A673 (cell line): Measurements from ENCODE around the gene PCYT1A. TPM values are rescaled to one million over a fixed set of nuclear protein-coding genes. Genes with fewer than 3 reads are reported as not detected.

Source experiments
- BruUV-seq: library from RNA; stranded (reverse); fragments of 400-500 nt; replicated peaks from 2 replicates; lab custom pipeline; 2021; lab: Mats Ljungman, UMichigan
- CTCF ChIA-PET: fragments of 300-600 bp; sonication (Branson Sonifier 250); formaldehyde crosslinking; loops from one replicate; lab custom pipeline; 2022; ENCODE audit warnings: antibody characterized with exemption; lab: Charles Lee
- POLR2A ChIA-PET: fragments of 300-600 bp; sonication (Branson Sonifier 250); formaldehyde crosslinking; loops from one replicate; lab custom pipeline; 2022; ENCODE audit warnings: antibody characterized with exemption; ENCODE audit not compliant: low non-redundant PET; lab: Charles Lee
- DNase-seq: peaks from one replicate; pipeline ENCODE4 v3.0.0-alpha.2; 2015; ENCODE audit warnings: low spot score
- H3K27ac ChIP-seq: fragments of 200-600 bp; sonication (generic); 2 replicates; pipeline ENCODE4 v1.5.1; 2016; ENCODE audit warnings: mixed run types, low read depth, mild to moderate bottlenecking, mixed read lengths, antibody characterized with exemption, low read length; ENCODE audit not compliant: poor library complexity, severe bottlenecking
- H3K27me3 ChIP-seq: fragments of 200-600 bp; sonication (generic); replicated peaks from 2 replicates; pipeline ENCODE4 v1.6.1; 2017; ENCODE audit warnings: mixed run types, low read depth, mild to moderate bottlenecking, mixed read lengths, antibody characterized with exemption, low read length; ENCODE audit not compliant: insufficient read depth, poor library complexity
- H3K36me3 ChIP-seq: fragments of 200-600 bp; sonication (generic); 2 replicates; pipeline ENCODE4 v1.6.1; 2016; ENCODE audit warnings: mixed run types, mild to moderate bottlenecking, mixed read lengths, antibody characterized with exemption, low read length; ENCODE audit not compliant: insufficient read depth, poor library complexity, severe bottlenecking
- H3K4me1 ChIP-seq: fragments of 200-600 bp; sonication (generic); 2 replicates; pipeline ENCODE4 v1.6.1; 2017; ENCODE audit warnings: mixed run types, mild to moderate bottlenecking, mixed read lengths, antibody characterized with exemption, low read length; ENCODE audit not compliant: insufficient read depth, poor library complexity, severe bottlenecking
- H3K4me3 ChIP-seq: fragments of 200-600 bp; sonication (generic); 2 replicates; pipeline ENCODE4 v1.5.1; 2016; ENCODE audit warnings: low read depth, mixed run types, mild to moderate bottlenecking, mixed read lengths, low read length; ENCODE audit not compliant: poor library complexity, severe bottlenecking
- H3K9me3 ChIP-seq: fragments of 200-600 bp; sonication (generic); 2 replicates; pipeline ENCODE4 v1.6.1; 2016; ENCODE audit warnings: mixed run types, low read depth, mild to moderate bottlenecking, mixed read lengths, antibody characterized with exemption, low read length; ENCODE audit not compliant: poor library complexity, severe bottlenecking
- EZH2 ChIP-seq: fragments of 200-600 bp; sonication (generic); IDR thresholded peaks from 2 replicates; pipeline ENCODE4 v1.6.1; 2017; ENCODE audit warnings: borderline replicate concordance, low read depth, mild to moderate bottlenecking, mixed read lengths, antibody characterized with exemption, low read length; ENCODE audit not compliant: poor library complexity, severe bottlenecking
- intact Hi-C: fragments of 100-400 bp; cut with micrococcal nuclease; formaldehyde crosslinking; loops from one replicate; pipeline ENCODE4 v1.10.0; 2022; ENCODE audit not compliant: unreplicated experiment
- total RNA-seq: library from RNA; stranded (reverse); gene quantifications from 2 replicates; pipeline ENCODE4 v1.2.3, GENCODE V29; 2021
- TF ChIP-seq, protein P1 (sequence below): fragments of 300-800, 200-600 bp; sonication (generic); conservative IDR thresholded peaks from 2 replicates; pipeline ENCODE4 v1.5.1; 2017; ENCODE audit warnings: low read depth, mild to moderate bottlenecking, antibody characterized with exemption, low read length, moderate library complexity, mixed read lengths

The PCYT1A gene
- total RNA-seq, 1 experiment from 2014 or later = 62.3 TPM

- Histone ChIP-seq H3K27ac (no peak overlapping the region), H3K36me3 (no peaks in the 10 kb centered on the region), H3K27me3 (no peaks in the 10 kb centered on the region), H3K4me3 (no peak overlapping the region), H3K4me1 (peaks cover 6% of the 10 kb centered on the region), H3K9me3 (no peaks in the 10 kb centered on the region)
- ChIA-PET POLR2A (no interaction called here), CTCF (no interaction called here)
- TF ChIP-seq EZH2 = no peak
- TF ChIP-seq, protein P1, sequence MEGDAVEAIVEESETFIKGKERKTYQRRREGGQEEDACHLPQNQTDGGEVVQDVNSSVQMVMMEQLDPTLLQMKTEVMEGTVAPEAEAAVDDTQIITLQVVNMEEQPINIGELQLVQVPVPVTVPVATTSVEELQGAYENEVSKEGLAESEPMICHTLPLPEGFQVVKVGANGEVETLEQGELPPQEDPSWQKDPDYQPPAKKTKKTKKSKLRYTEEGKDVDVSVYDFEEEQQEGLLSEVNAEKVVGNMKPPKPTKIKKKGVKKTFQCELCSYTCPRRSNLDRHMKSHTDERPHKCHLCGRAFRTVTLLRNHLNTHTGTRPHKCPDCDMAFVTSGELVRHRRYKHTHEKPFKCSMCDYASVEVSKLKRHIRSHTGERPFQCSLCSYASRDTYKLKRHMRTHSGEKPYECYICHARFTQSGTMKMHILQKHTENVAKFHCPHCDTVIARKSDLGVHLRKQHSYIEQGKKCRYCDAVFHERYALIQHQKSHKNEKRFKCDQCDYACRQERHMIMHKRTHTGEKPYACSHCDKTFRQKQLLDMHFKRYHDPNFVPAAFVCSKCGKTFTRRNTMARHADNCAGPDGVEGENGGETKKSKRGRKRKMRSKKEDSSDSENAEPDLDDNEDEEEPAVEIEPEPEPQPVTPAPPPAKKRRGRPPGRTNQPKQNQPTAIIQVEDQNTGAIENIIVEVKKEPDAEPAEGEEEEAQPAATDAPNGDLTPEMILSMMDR = no peak
- no peak for DNase-seq
- no TSS peak for BruUV-seq
- intact Hi-C loops = no loop called here
Observed at GRCh38 chr3:196217307-196218154, 70.0 kb downstream of the PCYT1A start.

GRCh38 chr3:196216681-196217211, 70.8 kb downstream of the PCYT1A start:
- TF ChIP-seq EZH2 = no peak
- TF ChIP-seq, protein P1 = no peak
- H3K4me3 ChIP-seq = no peak overlapping the region
- ChIA-PET POLR2A (no interaction called here), CTCF (no interaction called here)
- no peaks in the 10 kb centered on the region for H3K9me3 ChIP-seq
- intact Hi-C loops = no loop called here
- no peaks in the 10 kb centered on the region for H3K36me3 ChIP-seq
- no peak overlapping the region for H3K27ac ChIP-seq
- H3K4me1 ChIP-seq = peaks cover 6% of the 10 kb centered on the region
- no peaks in the 10 kb centered on the region for H3K27me3 ChIP-seq
- BruUV-seq = no TSS peak
- DNase-seq = no peak

- POLR2A ChIA-PET = no interaction called here
- BruUV-seq = no TSS peak
- no peak for DNase-seq
Observed at GRCh38 chr3:196216089-196216564, 71.4 kb downstream of the PCYT1A start, which contains the start of gene SLC51A. TSS of gene SLC51A (plus strand) at chr3:196216534. CDS start at chr3:196216713, 179 bp downstream.

More at GRCh38 chr3:196216089-196216564, 71.4 kb downstream of the PCYT1A start, which contains the start of gene SLC51A:
- intact Hi-C loops = no loop called here
- no peak within 1 kb of the TSS for H3K4me3 ChIP-seq
- H3K4me1 ChIP-seq = peaks cover 6% of the 10 kb centered on the region
- CTCF ChIA-PET = no interaction called here
- no peaks in the 10 kb centered on the region for H3K27me3 ChIP-seq
- H3K36me3 ChIP-seq = no peaks in the 10 kb centered on the region
- H3K27ac ChIP-seq = no peak within 1 kb of the TSS
- no peaks in the 10 kb centered on the region for H3K9me3 ChIP-seq
- TF ChIP-seq, protein P1 = no peak
- TF ChIP-seq EZH2 = no peak
